H1 (cell line): ENCODE data around the gene CNIH4. TPM values are rescaled to one million over a fixed set of nuclear protein-coding genes. Genes with fewer than 3 reads are reported as not detected.

Source experiments
- GABPA ChIP-seq: IDR thresholded peaks from 2 replicates; pipeline ENCODE4 v1.6.1; 2011; ENCODE audit warnings: mild to moderate bottlenecking, low read length, moderate library complexity, borderline replicate concordance; ENCODE audit not compliant: insufficient read depth
- HDAC2 ChIP-seq, 2 experiments: fragments of 300-600 bp in 1 of 2; sonication (generic) in 1 of 2; IDR thresholded peaks; 2 replicates each; pipeline ENCODE4 v1.6.1; 2011 to 2012; ENCODE audit warnings: low read depth in 2 of 2, low read length in 2 of 2, mild to moderate bottlenecking in 2 of 2, moderate library complexity in 2 of 2, borderline replicate concordance in 1 of 2, inconsistent platforms in 1 of 2
- JUND ChIP-seq: IDR thresholded peaks from 2 replicates; pipeline ENCODE4 v1.6.1; 2011; ENCODE audit warnings: mild to moderate bottlenecking, improper control_type of control experiment, low read length
- TCF12 ChIP-seq: IDR thresholded peaks from 2 replicates; pipeline ENCODE4 v1.6.1; 2011; ENCODE audit warnings: low read depth, mild to moderate bottlenecking, low read length
- polyA plus RNA-seq, 7 experiments: library from polyadenylated mRNA; depleted of rRNA in 3 of 7; stranded (reverse) in 5 of 7; unstranded in 2 of 7; fragments of >200 nt in 5 of 7; fragments of 200-250 nt in 2 of 7; gene quantifications; 1 replicate in 5 of 7; 2 replicates in 1 of 7; 4 replicates in 1 of 7; pipeline versions ENCODE4 v1.2.1 to v1.2.3, GENCODE V29; 2011 to 2013; ENCODE audit warnings: missing spikeins in 2 of 7, mixed read lengths in 2 of 7
- total RNA-seq: library from RNA; stranded (reverse); fragmentation: NEBNext Ultra II Directional; extraction: Animal tissue kit (Norgen Biotek cat#: 25700); gene quantifications from 2 replicates; pipeline ENCODE4 v1.2.1, GENCODE V29; 2021

The CNIH4 gene
- total and polyA plus RNA-seq, 2 of the 8 experiments (the other 6 are each of a cell fraction or from before 2014, with no cell fraction given), result 76.2 to 151 TPM

GRCh38 chr1:224359207-224359606 lies 2.5 kb downstream of the CNIH4 start (continued):
- TF ChIP-seq JUND (no peak), GABPA (no peak), TCF12 (no peak), HDAC2 (IDR thresholded peaks at IDR 0.05; ENCODE audit: borderline replicate concordance in 1 of 2, low read depth in 2 of 2, low read length in 2 of 2) (no peak)
